NB4 (cell line): ENCODE data around the gene IMPDH1.

Experiments used
- DNase-seq: peaks from one replicate; pipeline ENCODE4 v3.0.0; 2010; ENCODE audit warnings: low read depth
- H3K4me3 ChIP-seq: one replicate; pipeline ENCODE4 v1.5.1; 2011; ENCODE audit warnings: mild to moderate bottlenecking, low read depth, low read length, moderate library complexity
- MYC ChIP-seq: IDR thresholded peaks from 2 replicates; pipeline ENCODE4 v1.6.1; 2011; ENCODE audit warnings: low read depth, low read length
- POLR2A ChIP-seq: IDR thresholded peaks from 2 replicates; pipeline ENCODE4 v1.6.1; 2011; ENCODE audit warnings: mild to moderate bottlenecking; ENCODE audit not compliant: insufficient read length; ENCODE audit errors: extremely low read depth
- TF ChIP-seq, protein P1 (sequence below): IDR thresholded peaks from 2 replicates; pipeline ENCODE4 v1.6.1; 2011; ENCODE audit warnings: low read depth, low read length
- TF ChIP-seq, protein P2 (sequence below): IDR thresholded peaks from one replicate; pipeline ENCODE4 v1.5.1; 2012; ENCODE audit warnings: low read depth, low read length

IMPDH1 gene

GRCh38 chr7:128408709-128409595 is 830 bp downstream of the IMPDH1 start:
- H3K4me3 ChIP-seq, result peak overlapping the region; percentile 76
- TF ChIP-seq, protein P1, sequence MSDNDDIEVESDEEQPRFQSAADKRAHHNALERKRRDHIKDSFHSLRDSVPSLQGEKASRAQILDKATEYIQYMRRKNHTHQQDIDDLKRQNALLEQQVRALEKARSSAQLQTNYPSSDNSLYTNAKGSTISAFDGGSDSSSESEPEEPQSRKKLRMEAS, result no peak
- TF ChIP-seq, protein P2, sequence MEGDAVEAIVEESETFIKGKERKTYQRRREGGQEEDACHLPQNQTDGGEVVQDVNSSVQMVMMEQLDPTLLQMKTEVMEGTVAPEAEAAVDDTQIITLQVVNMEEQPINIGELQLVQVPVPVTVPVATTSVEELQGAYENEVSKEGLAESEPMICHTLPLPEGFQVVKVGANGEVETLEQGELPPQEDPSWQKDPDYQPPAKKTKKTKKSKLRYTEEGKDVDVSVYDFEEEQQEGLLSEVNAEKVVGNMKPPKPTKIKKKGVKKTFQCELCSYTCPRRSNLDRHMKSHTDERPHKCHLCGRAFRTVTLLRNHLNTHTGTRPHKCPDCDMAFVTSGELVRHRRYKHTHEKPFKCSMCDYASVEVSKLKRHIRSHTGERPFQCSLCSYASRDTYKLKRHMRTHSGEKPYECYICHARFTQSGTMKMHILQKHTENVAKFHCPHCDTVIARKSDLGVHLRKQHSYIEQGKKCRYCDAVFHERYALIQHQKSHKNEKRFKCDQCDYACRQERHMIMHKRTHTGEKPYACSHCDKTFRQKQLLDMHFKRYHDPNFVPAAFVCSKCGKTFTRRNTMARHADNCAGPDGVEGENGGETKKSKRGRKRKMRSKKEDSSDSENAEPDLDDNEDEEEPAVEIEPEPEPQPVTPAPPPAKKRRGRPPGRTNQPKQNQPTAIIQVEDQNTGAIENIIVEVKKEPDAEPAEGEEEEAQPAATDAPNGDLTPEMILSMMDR, result no peak
- TF ChIP-seq POLR2A (no peak), MYC (0 out of 2 replicates have a peak, but pooled peaks have one; percentile 16)
- peak; percentile 84 for DNase-seq

GRCh38 chr7:128407751-128408708 is 1.8 kb downstream of the IMPDH1 start:
- TF ChIP-seq, protein P2, result no peak
- TF ChIP-seq MYC (no peak), POLR2A (no peak)
- TF ChIP-seq, protein P1, result no peak
- DNase-seq, result peak; percentile 72
- peak overlapping the region; percentile 76 for H3K4me3 ChIP-seq

DNA sequence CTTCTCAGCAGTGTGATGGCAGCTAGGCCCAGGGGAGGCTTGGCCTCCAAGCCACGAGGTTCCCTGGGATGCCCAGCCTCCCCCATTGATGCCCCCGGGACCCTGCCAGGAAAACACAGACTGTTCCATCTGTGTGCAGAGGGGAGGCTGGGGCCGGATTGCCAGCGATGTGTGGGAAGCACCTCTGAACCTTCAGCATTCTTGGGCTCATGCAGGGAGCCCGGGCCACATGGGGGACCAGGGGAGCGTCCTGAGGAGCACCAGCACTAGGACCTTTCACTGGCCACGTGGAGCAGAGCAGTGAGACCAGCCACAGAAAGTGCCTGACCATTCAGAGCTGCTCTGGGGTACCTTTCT is 2.6 kb downstream of the IMPDH1 start:
- TF ChIP-seq, protein P2, result no peak
- TF ChIP-seq MYC (no peak), POLR2A (no peak)
- TF ChIP-seq, protein P1, result no peak
- H3K4me3 ChIP-seq, result no peak overlapping the region

DNA sequence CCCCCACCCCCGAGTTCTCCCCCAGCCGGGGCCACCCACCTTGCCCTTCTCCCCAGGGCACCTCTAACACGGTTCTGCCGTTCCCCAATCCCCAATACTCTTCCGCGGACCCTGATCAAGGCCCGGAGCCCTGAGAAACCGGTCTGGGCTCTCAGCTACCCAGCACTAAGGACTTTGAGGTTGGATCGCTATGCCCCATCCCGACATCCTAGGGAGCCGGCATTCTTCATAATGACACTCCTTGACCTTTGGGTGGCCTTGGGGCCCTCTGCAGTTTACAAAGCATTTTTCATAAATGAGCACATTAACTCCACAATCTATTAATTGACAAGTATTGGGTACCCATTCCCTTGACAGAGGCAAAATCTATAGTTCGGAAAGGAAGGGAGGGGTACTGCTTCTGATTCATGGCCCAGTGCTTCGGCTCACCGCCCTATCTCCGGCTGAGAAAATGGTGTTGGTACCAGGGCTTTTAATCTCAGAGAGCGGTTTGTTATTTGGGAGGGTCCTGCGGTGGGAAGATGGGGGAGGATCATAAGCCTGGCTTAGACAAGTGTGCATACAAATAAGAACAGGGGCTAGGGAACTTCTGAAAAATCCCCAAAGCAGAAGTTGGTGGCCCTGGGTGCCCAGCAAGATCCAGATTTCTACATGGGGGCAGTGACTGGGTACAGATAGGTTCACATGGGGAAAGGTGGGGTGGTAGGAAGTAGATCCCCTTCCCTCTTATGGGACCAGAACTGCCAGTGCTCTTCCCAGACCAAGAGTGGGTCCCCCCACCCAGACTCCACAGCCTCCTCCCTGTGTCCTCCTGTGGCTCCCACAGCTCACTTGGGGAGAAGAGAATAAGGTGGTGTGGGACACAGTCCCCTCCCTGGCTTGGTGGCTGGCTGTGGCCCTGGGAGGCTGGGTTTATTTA is 3.2 kb downstream of the IMPDH1 start:
- H3K4me3 ChIP-seq, result no peak overlapping the region
- TF ChIP-seq POLR2A (no peak), MYC (no peak)
- TF ChIP-seq, protein P2, result no peak
- peak; percentile 71 for DNase-seq

More for the DNA sequence above, 2.6 kb downstream of the IMPDH1 start:
- DNase-seq, result peak; percentile 39
